ENCODE results near the gene LARGE1. TPM values are rescaled to one million over a fixed set of nuclear protein-coding genes. Genes with fewer than 3 reads are reported as not detected.

Gene LARGE1
- total and polyA plus RNA-seq, 2 of the 13 experiments (the other 11 are each of a cell fraction or from before 2014, with no cell fraction given): 8.4 to 11.0 TPM

GRCh38 chr22:33515795-33516194, 404.5 kb downstream of the LARGE1 start (continued):
- TF ChIP-seq SNAI1 (CRISPR knock-in tag; IDR thresholded peaks at IDR 0.05; ENCODE audit: borderline replicate concordance) (no peak), MTA1 (CRISPR knock-in tag; IDR thresholded peaks at IDR 0.05; ENCODE audit: borderline replicate concordance) (0 out of 2 replicates have a peak, but pooled peaks have one; percentile 37), KLF13 (CRISPR knock-in tag; IDR thresholded peaks at IDR 0.05) (no peak), MNT (IDR thresholded peaks at IDR 0.05) (no peak), RBFOX2 (IDR thresholded peaks at IDR 0.05; ENCODE audit: low read depth, low read length) (no peak), FOXP4 (CRISPR knock-in tag; IDR thresholded peaks at IDR 0.05) (no peak), ZNF407 (CRISPR knock-in tag; IDR thresholded peaks at IDR 0.05; ENCODE audit: not compliant biosample characterization) (no peak), KDM5B (CRISPR knock-in tag; IDR thresholded peaks at IDR 0.05; ENCODE audit: borderline replicate concordance) (no peak), EP300 (IDR thresholded peaks at IDR 0.05; ENCODE audit: low read depth in 2 of 2, low read length in 2 of 2) (0 out of 4 replicates have a peak, but pooled peaks of 1 of the 2 experiments have one; percentile 9), EP300 (CRISPR knock-in tag; IDR thresholded peaks at IDR 0.05; ENCODE audit: borderline replicate concordance) (no peak), SOX6 (IDR thresholded peaks at IDR 0.05) (no peak), SOX6 (CRISPR knock-in tag; IDR thresholded peaks at IDR 0.05) (no peak), LCORL (IDR thresholded peaks at IDR 0.05) (peak; percentile 93), LCORL (CRISPR knock-in tag; IDR thresholded peaks at IDR 0.05) (no peak), PAXIP1 (CRISPR knock-in tag; conservative IDR thresholded peaks at IDR 0.05) (no peak)
